GM19438 (cell line): ENCODE measurements around the gene CHRNA3.

Experiments used
- ATAC-seq: cut with Tn5 transposase; IDR thresholded peaks from one replicate; pipeline ENCODE4 v1.9.1; 2021; ENCODE audit warnings: low read depth; ENCODE audit not compliant: unreplicated experiment

CHRNA3 gene

GRCh38 chr15:78637776-78638435 is 17.1 kb upstream of the CHRNA3 start:
- ATAC-seq = no peak

- ATAC-seq = no peak
These were observed 15.6 kb upstream of the CHRNA3 start for GRCh38 chr15:78636378-78636859.

- ATAC-seq = no peak
These were observed 14.6 kb upstream of the CHRNA3 start for GRCh38 chr15:78635346-78635745.

- ATAC-seq = no peak
These were observed 13.7 kb upstream of the CHRNA3 start for GRCh38 chr15:78634210-78635145.

- ATAC-seq = no peak
These were observed 12.6 kb upstream of the CHRNA3 start for GRCh38 chr15:78633348-78633747.

GRCh38 chr15:78630886-78631633 is 10.3 kb upstream of the CHRNA3 start:
- ATAC-seq = no peak

GRCh38 chr15:78629716-78630065 is 8.9 kb upstream of the CHRNA3 start:
- ATAC-seq = no peak

- ATAC-seq = no peak
These were observed 8.4 kb upstream of the CHRNA3 start for GRCh38 chr15:78629031-78629715.

- no peak for ATAC-seq
These were observed 7.4 kb upstream of the CHRNA3 start for GRCh38 chr15:78628227-78628626.

- no peak for ATAC-seq
These were observed 6.6 kb upstream of the CHRNA3 start for GRCh38 chr15:78627348-78627747.

- no peak for ATAC-seq
These were observed 5.7 kb upstream of the CHRNA3 start for GRCh38 chr15:78626381-78626995.

GRCh38 chr15:78625606-78626280 is 4.9 kb upstream of the CHRNA3 start:
- no peak for ATAC-seq

GRCh38 chr15:78624651-78625590 is 4.1 kb upstream of the CHRNA3 start:
- ATAC-seq = no peak

- no peak for ATAC-seq
These were observed 3.1 kb upstream of the CHRNA3 start for GRCh38 chr15:78623786-78624497.

GRCh38 chr15:78621810-78622402 is 1.1 kb upstream of the CHRNA3 start:
- ATAC-seq = no peak

GRCh38 chr15:78620021-78620526 is 722 bp downstream of the CHRNA3 start:
- ATAC-seq = no peak
